HepG2 (cell line): Measurements from ENCODE around the gene TRMT5. TPM values are rescaled to one million over a fixed set of nuclear protein-coding genes. Genes with fewer than 3 reads are reported as not detected.

Experiments used
- CHD2 ChIP-seq: IDR thresholded peaks from 2 replicates; pipeline ENCODE4 v1.6.1; 2011; ENCODE audit warnings: low read depth, low read length, improper control_type of control experiment
- GABPA ChIP-seq, 2 experiments: IDR thresholded peaks; 2 replicates each; pipeline ENCODE4 v1.6.1; 2011 to 2016; ENCODE audit warnings: low read depth in 2 of 2, low read length in 1 of 2, missing biosample characterization in 1 of 2, missing genetic modification characterization in 1 of 2
- GFI1 ChIP-seq: sonication (generic); formaldehyde crosslinking; IDR thresholded peaks from 2 replicates; pipeline ENCODE4 v1.5.0; 2020; ENCODE audit warnings: missing genetic modification reagents, mild to moderate bottlenecking, borderline replicate concordance
- HMGA1 ChIP-seq: sonication (generic); formaldehyde crosslinking; conservative IDR thresholded peaks from 2 replicates; pipeline ENCODE4 v1.4.0; 2020; ENCODE audit warnings: missing genetic modification reagents
- HOXA5 ChIP-seq: sonication (generic); formaldehyde crosslinking; IDR thresholded peaks from 2 replicates; pipeline ENCODE4 v1.4.0; 2020; ENCODE audit warnings: missing genetic modification reagents
- MIXL1 ChIP-seq: IDR thresholded peaks from 2 replicates; pipeline ENCODE4 v1.6.1; 2016
- NFIB ChIP-seq: sonication (generic); formaldehyde crosslinking; IDR thresholded peaks from 2 replicates; pipeline ENCODE4 v1.9.0; 2021; ENCODE audit warnings: missing genetic modification reagents, mild to moderate bottlenecking, borderline replicate concordance
- ONECUT2 ChIP-seq: sonication (generic); formaldehyde crosslinking; IDR thresholded peaks from 2 replicates; pipeline ENCODE4 v1.4.0; 2020; ENCODE audit warnings: missing genetic modification reagents
- PCBP2 ChIP-seq: fragments of 200-400 bp; formaldehyde crosslinking; optimal IDR thresholded peaks from 2 replicates; pipeline ENCODE3; 2018; ENCODE audit warnings: low read length, low read depth; ENCODE audit not compliant: poor library complexity, severe bottlenecking
- REPIN1 ChIP-seq: sonication (generic); formaldehyde crosslinking; IDR thresholded peaks from 2 replicates; pipeline ENCODE4 v1.8.0; 2022; ENCODE audit warnings: missing genetic modification reagents, low read depth, mild to moderate bottlenecking, borderline replicate concordance
- ZFP36L1 ChIP-seq: sonication (generic); formaldehyde crosslinking; IDR thresholded peaks from 2 replicates; pipeline ENCODE4 v1.8.0; 2022; ENCODE audit warnings: mild to moderate bottlenecking, missing genetic modification reagents, moderate library complexity
- ZNF12 ChIP-seq: sonication (generic); formaldehyde crosslinking; IDR thresholded peaks from 2 replicates; pipeline ENCODE4 v1.5.0; 2020; ENCODE audit warnings: missing genetic modification reagents
- ZNF75D ChIP-seq: sonication (generic); formaldehyde crosslinking; IDR thresholded peaks from 2 replicates; pipeline ENCODE4 v1.8.1; 2023; ENCODE audit warnings: missing genetic modification reagents, mild to moderate bottlenecking, borderline replicate concordance
- ZNF839 ChIP-seq: sonication (generic); formaldehyde crosslinking; IDR thresholded peaks from 2 replicates; pipeline ENCODE4 v1.4.0; 2020; ENCODE audit warnings: missing genetic modification reagents, mild to moderate bottlenecking, borderline replicate concordance
- ZNF878 ChIP-seq: sonication (generic); formaldehyde crosslinking; IDR thresholded peaks from 2 replicates; pipeline ENCODE4 v1.8.1; 2023; ENCODE audit warnings: mild to moderate bottlenecking, missing genetic modification reagents, moderate library complexity
- ZNF879 ChIP-seq: sonication (generic); formaldehyde crosslinking; IDR thresholded peaks from 2 replicates; pipeline ENCODE4 v1.8.1; 2023; ENCODE audit warnings: missing genetic modification reagents
- ZSCAN22 ChIP-seq: sonication (generic); formaldehyde crosslinking; IDR thresholded peaks from 2 replicates; pipeline ENCODE4 v1.4.0; 2020; ENCODE audit warnings: mild to moderate bottlenecking, missing genetic modification reagents
- polyA plus RNA-seq, 8 experiments: library from polyadenylated mRNA; depleted of rRNA in 3 of 8; stranded (reverse) in 7 of 8; unstranded in 1 of 8; fragments of >200 nt; fragmentation: Illumina TruSeq in 4 of 8; extraction: Trizol in 4 of 8; gene quantifications; 2 replicates each; pipeline versions ENCODE4 v1.2.1 to v1.2.3, GENCODE V29; 2011 to 2016; ENCODE audit warnings: low read depth in 4 of 8, missing spikeins in 1 of 8, mixed read lengths in 1 of 8; ENCODE audit not compliant: insufficient read depth in 1 of 8
- total RNA-seq, 5 experiments: library from RNA; depleted of rRNA; stranded (reverse); fragments of >200 nt; fragmentation: Illumina TruSeq; extraction: Trizol; gene quantifications; 2 replicates each; pipeline ENCODE4 v1.2.3, GENCODE V29; 2016; ENCODE audit warnings: low read depth in 1 of 5
- TF ChIP-seq, protein P1 (sequence below): IDR thresholded peaks from 2 replicates; pipeline ENCODE4 v1.6.1; 2016; ENCODE audit warnings: missing biosample characterization, missing genetic modification reagents, low read depth
- TF ChIP-seq, protein P2 (sequence below): sonication (generic); formaldehyde crosslinking; IDR thresholded peaks from 2 replicates; pipeline ENCODE4 v1.8.0; 2022; ENCODE audit warnings: mild to moderate bottlenecking, missing genetic modification reagents
- TF ChIP-seq, protein P3 (sequence below): IDR thresholded peaks from 2 replicates; pipeline ENCODE4 v1.6.1; 2016; ENCODE audit warnings: mild to moderate bottlenecking
- TF ChIP-seq, protein P4 (sequence below): sonication (generic); formaldehyde crosslinking; conservative IDR thresholded peaks from 2 replicates; pipeline ENCODE4 v1.8.0; 2022; ENCODE audit warnings: mild to moderate bottlenecking, moderate library complexity, missing genetic modification reagents

The TRMT5 gene
- total and polyA plus RNA-seq, 2 of the 13 experiments (the other 11 are each of a cell fraction or from before 2014, with no cell fraction given) = 3.6 to 16.0 TPM

DNA sequence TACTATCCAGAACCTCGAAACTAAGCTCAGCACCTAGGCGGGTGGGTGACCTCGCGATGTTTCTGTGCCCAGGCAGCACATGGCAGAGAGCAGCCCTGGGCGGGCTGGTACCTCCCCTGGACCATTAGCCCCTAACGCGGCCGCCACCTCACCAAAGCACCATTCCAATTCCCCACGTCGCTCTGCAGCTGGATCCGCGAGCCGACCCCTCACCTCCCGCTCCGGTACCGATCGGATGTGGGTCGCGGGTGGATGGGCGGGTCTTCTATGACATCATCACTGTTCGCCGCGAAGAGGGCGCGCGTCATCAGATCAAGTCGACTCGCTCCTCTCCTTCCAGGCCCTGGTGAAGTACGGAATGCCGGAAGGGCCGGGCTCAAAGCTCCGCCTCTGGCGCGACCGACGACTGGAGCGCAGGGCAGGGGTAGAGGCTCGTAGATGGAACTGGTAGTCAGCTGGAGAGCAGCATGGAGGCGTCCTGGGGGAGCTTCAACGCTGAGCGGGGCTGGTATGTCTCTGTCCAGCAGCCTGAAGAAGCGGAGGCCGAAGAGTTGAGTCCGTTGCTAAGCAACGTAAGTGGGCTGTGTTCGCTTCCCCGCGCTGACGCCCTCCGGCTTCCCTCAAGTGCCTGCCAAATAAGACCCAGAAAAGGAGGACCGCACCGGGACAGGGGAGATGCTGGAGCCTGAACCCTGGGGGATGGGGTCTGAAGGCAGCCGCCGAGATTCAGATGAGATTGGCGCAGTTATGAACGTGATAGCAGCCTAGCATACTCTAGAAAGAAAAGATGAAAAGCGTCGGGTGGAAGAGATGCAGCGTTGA is at the start of gene TRMT5, which contains the start of gene SLC38A6 (continued):
- TF ChIP-seq, protein P1, sequence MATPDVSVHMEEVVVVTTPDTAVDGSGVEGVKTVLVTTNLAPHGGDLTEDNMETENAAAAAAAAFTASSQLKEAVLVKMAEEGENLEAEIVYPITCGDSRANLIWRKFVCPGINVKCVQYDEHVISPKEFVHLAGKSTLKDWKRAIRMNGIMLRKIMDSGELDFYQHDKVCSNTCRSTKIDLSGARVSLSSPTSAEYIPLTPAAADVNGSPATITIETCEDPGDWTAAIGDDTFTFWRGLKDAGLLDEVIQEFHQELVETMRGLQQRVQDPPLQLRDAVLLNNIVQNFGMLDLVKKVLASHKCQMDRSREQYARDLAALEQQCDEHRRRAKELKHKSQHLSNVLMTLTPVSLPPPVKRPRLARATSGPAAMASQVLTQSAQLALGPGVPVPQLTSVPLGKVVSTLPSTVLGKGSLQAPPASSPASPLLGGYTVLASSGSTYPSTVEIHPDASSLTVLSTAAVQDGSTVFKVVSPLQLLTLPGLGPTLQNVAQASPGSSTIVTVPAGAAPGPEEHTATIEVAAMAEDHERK = no peak
- peak; percentile 70 for TF ChIP-seq GFI1 (CRISPR knock-in tag)
- TF ChIP-seq MIXL1 (CRISPR knock-in tag) = peak; percentile 79; the same call in 1 of the 2 replicates
- TF ChIP-seq, protein P2, sequence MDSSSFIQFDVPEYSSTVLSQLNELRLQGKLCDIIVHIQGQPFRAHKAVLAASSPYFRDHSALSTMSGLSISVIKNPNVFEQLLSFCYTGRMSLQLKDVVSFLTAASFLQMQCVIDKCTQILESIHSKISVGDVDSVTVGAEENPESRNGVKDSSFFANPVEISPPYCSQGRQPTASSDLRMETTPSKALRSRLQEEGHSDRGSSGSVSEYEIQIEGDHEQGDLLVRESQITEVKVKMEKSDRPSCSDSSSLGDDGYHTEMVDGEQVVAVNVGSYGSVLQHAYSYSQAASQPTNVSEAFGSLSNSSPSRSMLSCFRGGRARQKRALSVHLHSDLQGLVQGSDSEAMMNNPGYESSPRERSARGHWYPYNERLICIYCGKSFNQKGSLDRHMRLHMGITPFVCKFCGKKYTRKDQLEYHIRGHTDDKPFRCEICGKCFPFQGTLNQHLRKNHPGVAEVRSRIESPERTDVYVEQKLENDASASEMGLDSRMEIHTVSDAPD (CRISPR knock-in tag) = no peak
- TF ChIP-seq, protein P3, sequence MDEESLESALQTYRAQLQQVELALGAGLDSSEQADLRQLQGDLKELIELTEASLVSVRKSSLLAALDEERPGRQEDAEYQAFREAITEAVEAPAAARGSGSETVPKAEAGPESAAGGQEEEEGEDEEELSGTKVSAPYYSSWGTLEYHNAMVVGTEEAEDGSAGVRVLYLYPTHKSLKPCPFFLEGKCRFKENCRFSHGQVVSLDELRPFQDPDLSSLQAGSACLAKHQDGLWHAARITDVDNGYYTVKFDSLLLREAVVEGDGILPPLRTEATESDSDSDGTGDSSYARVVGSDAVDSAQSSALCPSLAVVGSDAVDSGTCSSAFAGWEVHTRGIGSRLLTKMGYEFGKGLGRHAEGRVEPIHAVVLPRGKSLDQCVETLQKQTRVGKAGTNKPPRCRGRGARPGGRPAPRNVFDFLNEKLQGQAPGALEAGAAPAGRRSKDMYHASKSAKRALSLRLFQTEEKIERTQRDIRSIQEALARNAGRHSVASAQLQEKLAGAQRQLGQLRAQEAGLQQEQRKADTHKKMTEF (CRISPR knock-in tag) = peak; percentile 84; the same call in 1 of the 2 replicates
- TF ChIP-seq HMGA1 (CRISPR knock-in tag) = no peak
- TF ChIP-seq ZFP36L1 (CRISPR knock-in tag) = 0 out of 2 replicates have a peak, but pooled peaks have one; percentile 52
- no peak for TF ChIP-seq ZNF879 (CRISPR knock-in tag)
- peak; percentile 84 for TF ChIP-seq REPIN1 (CRISPR knock-in tag)
- TF ChIP-seq CHD2 = peak; percentile 73
- no peak for TF ChIP-seq PCBP2
- TF ChIP-seq, protein P4, sequence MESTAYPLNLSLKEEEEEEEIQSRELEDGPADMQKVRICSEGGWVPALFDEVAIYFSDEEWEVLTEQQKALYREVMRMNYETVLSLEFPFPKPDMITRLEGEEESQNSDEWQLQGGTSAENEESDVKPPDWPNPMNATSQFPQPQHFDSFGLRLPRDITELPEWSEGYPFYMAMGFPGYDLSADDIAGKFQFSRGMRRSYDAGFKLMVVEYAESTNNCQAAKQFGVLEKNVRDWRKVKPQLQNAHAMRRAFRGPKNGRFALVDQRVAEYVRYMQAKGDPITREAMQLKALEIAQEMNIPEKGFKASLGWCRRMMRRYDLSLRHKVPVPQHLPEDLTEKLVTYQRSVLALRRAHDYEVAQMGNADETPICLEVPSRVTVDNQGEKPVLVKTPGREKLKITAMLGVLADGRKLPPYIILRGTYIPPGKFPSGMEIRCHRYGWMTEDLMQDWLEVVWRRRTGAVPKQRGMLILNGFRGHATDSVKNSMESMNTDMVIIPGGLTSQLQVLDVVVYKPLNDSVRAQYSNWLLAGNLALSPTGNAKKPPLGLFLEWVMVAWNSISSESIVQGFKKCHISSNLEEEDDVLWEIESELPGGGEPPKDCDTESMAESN (CRISPR knock-in tag) = peak; percentile 63; the same call in 1 of the 2 replicates
- no peak for TF ChIP-seq ZNF75D (CRISPR knock-in tag)
- no peak for TF ChIP-seq NFIB (CRISPR knock-in tag)
- TF ChIP-seq ZNF839 = no peak; the same call in 1 of the 2 replicates
- TF ChIP-seq HOXA5 (CRISPR knock-in tag) = peak; percentile 21; the same call in 1 of the 2 replicates
- TF ChIP-seq ZSCAN22 = no peak
- TF ChIP-seq ZNF12 (CRISPR knock-in tag) = peak; percentile 33; the same call in 1 of the 2 replicates
- no peak for TF ChIP-seq GABPA (IDR thresholded peaks at IDR 0.05; ENCODE audit: low read depth, low read length)
- TF ChIP-seq GABPA (CRISPR knock-in tag; IDR thresholded peaks at IDR 0.05; ENCODE audit: low read depth) = peak; percentile 81
- no peak for TF ChIP-seq ONECUT2
- TF ChIP-seq ZNF878 = 0 out of 2 replicates have a peak, but pooled peaks have one; percentile 18
